ENCODE data around the gene TBC1D19.

TBC1D19 gene

DNA sequence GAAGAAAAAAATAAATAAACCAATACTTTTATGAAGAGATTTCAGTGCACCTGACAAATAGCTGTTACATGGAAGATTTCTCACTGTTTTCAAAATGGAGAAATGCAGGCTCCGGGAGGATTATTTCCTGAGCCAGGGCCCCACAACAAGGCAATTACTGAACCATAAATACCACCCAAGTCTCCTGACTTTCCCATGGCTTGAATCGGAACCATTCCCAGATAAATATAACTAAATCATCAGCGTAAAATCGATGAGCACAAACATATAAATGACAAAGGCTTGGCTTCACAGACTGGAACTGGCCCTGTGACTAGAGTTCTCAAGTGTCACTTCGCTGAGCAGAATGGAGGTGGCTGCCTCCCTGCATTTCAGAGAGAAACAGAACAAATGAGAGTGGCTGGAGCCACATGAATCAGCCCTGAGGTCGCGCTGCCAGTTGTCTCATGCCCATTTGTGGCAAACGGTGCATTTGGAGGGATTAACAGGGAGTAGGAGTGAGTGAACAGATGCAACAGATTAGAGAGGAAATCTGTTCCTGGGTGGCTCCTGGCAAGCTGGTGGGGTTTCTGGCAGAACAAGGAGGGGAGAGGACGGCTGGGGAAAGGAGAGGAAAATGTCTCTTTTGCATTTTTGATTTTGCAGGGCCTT is 219.5 kb downstream of the TBC1D19 start:
- TF ChIP-seq, protein P1, sequence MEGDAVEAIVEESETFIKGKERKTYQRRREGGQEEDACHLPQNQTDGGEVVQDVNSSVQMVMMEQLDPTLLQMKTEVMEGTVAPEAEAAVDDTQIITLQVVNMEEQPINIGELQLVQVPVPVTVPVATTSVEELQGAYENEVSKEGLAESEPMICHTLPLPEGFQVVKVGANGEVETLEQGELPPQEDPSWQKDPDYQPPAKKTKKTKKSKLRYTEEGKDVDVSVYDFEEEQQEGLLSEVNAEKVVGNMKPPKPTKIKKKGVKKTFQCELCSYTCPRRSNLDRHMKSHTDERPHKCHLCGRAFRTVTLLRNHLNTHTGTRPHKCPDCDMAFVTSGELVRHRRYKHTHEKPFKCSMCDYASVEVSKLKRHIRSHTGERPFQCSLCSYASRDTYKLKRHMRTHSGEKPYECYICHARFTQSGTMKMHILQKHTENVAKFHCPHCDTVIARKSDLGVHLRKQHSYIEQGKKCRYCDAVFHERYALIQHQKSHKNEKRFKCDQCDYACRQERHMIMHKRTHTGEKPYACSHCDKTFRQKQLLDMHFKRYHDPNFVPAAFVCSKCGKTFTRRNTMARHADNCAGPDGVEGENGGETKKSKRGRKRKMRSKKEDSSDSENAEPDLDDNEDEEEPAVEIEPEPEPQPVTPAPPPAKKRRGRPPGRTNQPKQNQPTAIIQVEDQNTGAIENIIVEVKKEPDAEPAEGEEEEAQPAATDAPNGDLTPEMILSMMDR (conservative IDR thresholded peaks at IDR 0.05): no peak
- H3K27ac ChIP-seq: peak overlapping the region; percentile 66

DNA sequence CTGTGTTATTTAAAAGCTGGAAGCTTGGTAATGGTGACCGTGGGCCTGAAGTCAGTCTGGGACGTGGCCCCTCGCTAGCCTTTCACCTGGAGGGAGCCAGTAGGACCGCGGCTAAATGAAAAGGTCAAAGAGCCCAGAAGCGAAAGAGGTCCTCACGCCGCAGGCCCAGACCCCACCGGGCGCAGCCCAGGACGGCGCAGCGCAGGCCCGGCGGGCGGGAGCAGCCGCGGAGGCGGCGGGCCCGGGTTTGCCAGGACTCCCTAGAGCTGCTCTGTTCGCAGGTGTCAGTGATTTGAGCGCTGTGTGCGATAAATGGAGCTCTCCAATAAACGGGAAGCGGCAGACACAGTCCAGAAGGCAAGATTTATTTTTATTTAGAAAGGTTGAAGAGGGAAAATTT is 220.6 kb downstream of the TBC1D19 start:
- TF ChIP-seq, protein P1 (conservative IDR thresholded peaks at IDR 0.05): no peak
- H3K27ac ChIP-seq: no peak overlapping the region

DNA sequence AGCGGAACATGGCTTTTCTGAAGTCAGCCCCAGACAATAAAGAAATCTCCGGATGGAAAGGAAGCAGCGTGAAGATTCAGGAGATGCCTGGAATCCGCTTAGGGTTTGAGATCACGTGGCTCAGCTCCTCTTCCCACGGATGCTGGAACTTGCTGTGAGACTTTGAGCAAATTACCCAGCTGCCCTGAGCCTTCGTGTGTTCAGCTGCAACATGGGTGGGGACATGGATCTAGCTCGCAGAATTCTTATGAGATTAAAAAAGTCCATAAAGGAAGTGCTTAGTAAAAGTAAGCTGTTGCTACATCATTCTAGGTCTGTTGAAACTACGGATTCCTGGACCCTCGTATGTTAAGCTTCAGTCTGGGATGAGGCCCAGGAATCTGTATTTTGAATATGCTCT is 221.0 kb downstream of the TBC1D19 start:
- no peak overlapping the region for H3K27ac ChIP-seq
- TF ChIP-seq, protein P1 (conservative IDR thresholded peaks at IDR 0.05): no peak
